SK-N-MC (cell line): Measurements from ENCODE around the gene USP3.

ENCODE experiments used
- EZH2 ChIP-seq: fragments of 200-600 bp; sonication (generic); IDR thresholded peaks from one replicate; pipeline ENCODE4 v1.6.1; 2017; ENCODE audit warnings: antibody characterized with exemption
- POLR2AphosphoS5 ChIP-seq: IDR thresholded peaks from 2 replicates; pipeline ENCODE4 v1.6.1; 2012; ENCODE audit warnings: mild to moderate bottlenecking, low read depth, low read length, borderline replicate concordance

GRCh38 chr15:63502137-63502766 lies 2.1 kb upstream of the USP3 start:
- no peak for TF ChIP-seq EZH2
- no peak for TF ChIP-seq POLR2AphosphoS5
